Testis (tissue), 3 donors: ENCODE measurements around the gene SUSD1. TPM values are rescaled to one million over a fixed set of nuclear protein-coding genes. Genes with fewer than 3 reads are reported as not detected.

ENCODE experiments used
- DNase-seq: peaks from one replicate; pipeline ENCODE4 v3.0.0-alpha.2; 2019
- H3K27ac ChIP-seq, 2 donors: fragments of 200-600 bp; sonication (generic); one replicate each; pipeline ENCODE4 v1.5.1; 2019
- H3K27me3 ChIP-seq: fragments of 200-600 bp; sonication (generic); one replicate; pipeline ENCODE4 v1.5.1; 2019
- H3K36me3 ChIP-seq: fragments of 200-600 bp; sonication (generic); one replicate; pipeline ENCODE4 v1.5.1; 2017; ENCODE audit warnings: low read depth; ENCODE audit errors: missing control alignments
- H3K4me1 ChIP-seq: fragments of 200-600 bp; sonication (generic); one replicate; pipeline ENCODE4 v1.5.1; 2019
- H3K4me3 ChIP-seq, 2 donors: fragments of 200-600 bp; sonication (generic); one replicate each; pipeline ENCODE4 v1.5.1; 2017 to 2019
- H3K9me3 ChIP-seq: fragments of 200-600 bp; sonication (generic); one replicate; pipeline ENCODE4 v1.5.1; 2017
- CTCF ChIP-seq, 3 experiments: fragments of 450-650 bp in 2 of 3; fragments of 200-600 bp in 1 of 3; sonication (generic) in 1 of 3; IDR thresholded peaks; one replicate each; pipeline ENCODE4 v1.5.1; 2016 to 2019; ENCODE audit warnings: antibody characterized with exemption in 3 of 3, mild to moderate bottlenecking in 2 of 3, moderate library complexity in 1 of 3
- POLR2A ChIP-seq: fragments of 450-650 bp; IDR thresholded peaks from one replicate; pipeline ENCODE4 v1.6.1; 2017; ENCODE audit warnings: antibody characterized with exemption, mild to moderate bottlenecking, moderate library complexity
- WGBS, 2 donors: methylation state at CpG; one replicate each; pipeline ENCODE4 v1.1.5; 2018; 5-methylcytosine and 5-hydroxymethylcytosine counted together
- intact Hi-C: fragments of 100-400 bp; cut with DNase I; formaldehyde crosslinking; loops from one replicate; pipeline ENCODE4 v1.15.1; 2023; ENCODE audit warnings: low total_unique reads
- polyA plus RNA-seq: library from polyadenylated mRNA; stranded (reverse); fragments of 350-450 nt; fragmentation: Illumina TruSeq; extraction: RNeasy Lipid Tissue Mini Kit (QIAGEN cat#74804); gene quantifications from one replicate; pipeline ENCODE4 v1.2.3, GENCODE V29; 2014; ENCODE audit warnings: low read depth, low replicate concordance; ENCODE audit not compliant: insufficient read depth
- total RNA-seq, 2 donors: library from RNA; depleted of rRNA; stranded (reverse); fragments of >200 nt; gene quantifications; one replicate each; pipeline ENCODE4 v1.2.3, GENCODE V29; 2016

SUSD1 gene
- total and polyA plus RNA-seq, 3 donors from 2014 or later = 12.7 to 39.1 (median 28.0) TPM

GRCh38 chr9:112112941-112113681 is 62.0 kb downstream of the SUSD1 start:
- 85 to 91% methylated on average over 4 of the region's 4 CpGs for WGBS, 2 donors
- Histone ChIP-seq H3K4me1 (no peaks in the 10 kb centered on the region), H3K36me3 (no peaks in the 10 kb centered on the region), H3K27ac (no peak overlapping the region), H3K27me3 (no peaks in the 10 kb centered on the region), H3K9me3 (no peaks in the 10 kb centered on the region), H3K4me3 (no peak overlapping the region)
- intact Hi-C loops = no loop called here
- TF ChIP-seq CTCF (IDR thresholded peaks at IDR 0.05) (no peak), POLR2A (no peak)
- no peak for DNase-seq

- Histone ChIP-seq H3K36me3 (no peaks in the 10 kb centered on the region), H3K9me3 (no peaks in the 10 kb centered on the region), H3K27ac (no peak overlapping the region), H3K27me3 (no peaks in the 10 kb centered on the region), H3K4me3 (no peak overlapping the region), H3K4me1 (no peaks in the 10 kb centered on the region)
- intact Hi-C loops = no loop called here
- no peak for DNase-seq
- TF ChIP-seq CTCF (IDR thresholded peaks at IDR 0.05) (no peak), POLR2A (no peak)
- WGBS, 2 donors = 67 to 70% methylated on average over 4 of the region's 4 CpGs
Observed at GRCh38 chr9:112112519-112112918, 62.6 kb downstream of the SUSD1 start.

GRCh38 chr9:112111461-112111860 is 63.6 kb downstream of the SUSD1 start:
- TF ChIP-seq CTCF (IDR thresholded peaks at IDR 0.05) = no peak
- TF ChIP-seq POLR2A = no peak
- intact Hi-C loops = no loop called here
- Histone ChIP-seq H3K27me3 (no peaks in the 10 kb centered on the region), H3K9me3 (no peaks in the 10 kb centered on the region), H3K27ac (no peak overlapping the region), H3K4me3 (no peak overlapping the region), H3K4me1 (no peaks in the 10 kb centered on the region), H3K36me3 (no peaks in the 10 kb centered on the region)
- no peak for DNase-seq
- WGBS, 2 donors = 86 to 91% methylated on average over 7 to 8 of the region's 8 CpGs

GRCh38 chr9:112110777-112111113 is 64.4 kb downstream of the SUSD1 start:
- Histone ChIP-seq H3K9me3 (no peaks in the 10 kb centered on the region), H3K27ac (no peak overlapping the region), H3K4me1 (no peaks in the 10 kb centered on the region), H3K36me3 (no peaks in the 10 kb centered on the region), H3K27me3 (no peaks in the 10 kb centered on the region), H3K4me3 (no peak overlapping the region)
- 93 to 96% methylated on average over 2 of the region's 2 CpGs for WGBS, 2 donors
- DNase-seq = no peak
- TF ChIP-seq POLR2A (no peak), CTCF (IDR thresholded peaks at IDR 0.05) (no peak)
- intact Hi-C loops = no loop called here
